ENCODE results near the gene RNFT2. TPM values are rescaled to one million over a fixed set of nuclear protein-coding genes. Genes with fewer than 3 reads are reported as not detected.
"Not testable (repeated sequence)": the region's sequence is repeated elsewhere in the genome, so short reads cannot be mapped to it uniquely, and the experiment has no call there.

The RNFT2 gene
- total RNA-seq, 1 donor from 2014 or later = 16.3 TPM

GRCh38 chr12:116735084-116735483, 3.0 kb upstream of the RNFT2 start:
- no peak overlapping the region for H3K4me3 ChIP-seq (ENCODE audit: low read depth, low read length)
- H3K27me3 ChIP-seq (ENCODE audit: control insufficient read depth, insufficient read depth, low read length) = no peaks in the 10 kb centered on the region
- no peak for TF ChIP-seq CTCF (IDR thresholded peaks at IDR 0.05; ENCODE audit: insufficient read depth, low read length, poor library complexity, severe bottlenecking)
- H3K36me3 ChIP-seq (ENCODE audit: control insufficient read depth, insufficient read depth, low read length) = no peaks in the 10 kb centered on the region
- no peak for DNase-seq (ENCODE audit: low read depth)

- DNase-seq (ENCODE audit: low read depth) = no peak
Observed at GRCh38 chr12:116735951-116736599, 2.0 kb upstream of the RNFT2 start.

GRCh38 chr12:116736962-116737773, 947 bp upstream of the RNFT2 start:
- H3K27me3 ChIP-seq (ENCODE audit: control insufficient read depth, insufficient read depth, low read length) = no peaks in the 10 kb centered on the region
- H3K36me3 ChIP-seq (ENCODE audit: control insufficient read depth, insufficient read depth, low read length) = no peaks in the 10 kb centered on the region
- peak overlapping the region; percentile 94 for H3K4me3 ChIP-seq (ENCODE audit: low read depth, low read length)
- no peak for TF ChIP-seq CTCF (IDR thresholded peaks at IDR 0.05; ENCODE audit: insufficient read depth, low read length, poor library complexity, severe bottlenecking)
- DNase-seq (ENCODE audit: low read depth) = no peak

More at GRCh38 chr12:116735951-116736599, 2.0 kb upstream of the RNFT2 start:
- no peak for TF ChIP-seq CTCF (IDR thresholded peaks at IDR 0.05; ENCODE audit: insufficient read depth, low read length, poor library complexity, severe bottlenecking)
- Histone ChIP-seq H3K27me3 (ENCODE audit: control insufficient read depth, insufficient read depth, low read length) (no peaks in the 10 kb centered on the region), H3K36me3 (ENCODE audit: control insufficient read depth, insufficient read depth, low read length) (no peaks in the 10 kb centered on the region), H3K4me3 (ENCODE audit: low read depth, low read length) (no peak overlapping the region)

- no peak overlapping the region for H3K4me3 ChIP-seq (ENCODE audit: low read depth, low read length)
- DNase-seq (ENCODE audit: low read depth) = no peak
- no peak for TF ChIP-seq CTCF (IDR thresholded peaks at IDR 0.05; ENCODE audit: insufficient read depth, low read length, poor library complexity, severe bottlenecking)
- no peaks in the 10 kb centered on the region for H3K36me3 ChIP-seq (ENCODE audit: control insufficient read depth, insufficient read depth, low read length)
- H3K27me3 ChIP-seq (ENCODE audit: control insufficient read depth, insufficient read depth, low read length) = no peaks in the 10 kb centered on the region
Observed at GRCh38 chr12:116739381-116739887, 1.3 kb downstream of the RNFT2 start.

- H3K4me3 ChIP-seq (ENCODE audit: low read depth, low read length); H3K27me3 ChIP-seq (ENCODE audit: control insufficient read depth, insufficient read depth, low read length); DNase-seq (ENCODE audit: low read depth); H3K36me3 ChIP-seq (ENCODE audit: control insufficient read depth, insufficient read depth, low read length): not testable (repeated sequence)
Observed at GRCh38 chr12:116742787-116743186, 4.7 kb downstream of the RNFT2 start.

- TF ChIP-seq CTCF (IDR thresholded peaks at IDR 0.05; ENCODE audit: insufficient read depth, low read length, poor library complexity, severe bottlenecking) = no peak
Observed at GRCh38 chr12:116744766-116745165, 6.7 kb downstream of the RNFT2 start.

More at GRCh38 chr12:116744766-116745165, 6.7 kb downstream of the RNFT2 start:
- Histone ChIP-seq H3K36me3 (ENCODE audit: control insufficient read depth, insufficient read depth, low read length) (no peaks in the 10 kb centered on the region), H3K27me3 (ENCODE audit: control insufficient read depth, insufficient read depth, low read length) (no peaks in the 10 kb centered on the region), H3K4me3 (ENCODE audit: low read depth, low read length) (no peak overlapping the region)
- DNase-seq (ENCODE audit: low read depth) = no peak

All from kidney epithelial cell (primary cell).